Motor neuron (in vitro differentiated cells): ENCODE measurements around the gene CD164L2. TPM values are rescaled to one million over a fixed set of nuclear protein-coding genes. Genes with fewer than 3 reads are reported as not detected.
"Not testable (repeated sequence)": the region's sequence is repeated elsewhere in the genome, so short reads cannot be mapped to it uniquely, and the experiment has no call there.

Experiments used
- ATAC-seq, 8 experiments: fragments of 200-7000 bp; cut with Tn5 transposase; replicated peaks in 6 of 8; 2 replicates each; pipeline ENCODE4 v1.8.0; 2021; ENCODE audit warnings: mild to moderate bottlenecking in 8 of 8, moderate library complexity in 8 of 8
- H3K27ac ChIP-seq, 2 donors: fragments of 250-450 bp; sonication (Bioruptor Pico); 2 replicates each; pipeline ENCODE4 v1.9.0; 2021; ENCODE audit warnings: antibody characterized with exemption in 2 of 2, mild to moderate bottlenecking in 2 of 2, moderate library complexity in 1 of 2
- H3K4me1 ChIP-seq, 2 donors: fragments of 250-450 bp; sonication (Bioruptor Pico); replicated peaks in 1 of 2; 2 replicates each; pipeline ENCODE4 v1.6.1; 2021; ENCODE audit warnings: antibody characterized with exemption in 2 of 2, mild to moderate bottlenecking in 2 of 2, moderate library complexity in 1 of 2
- H3K4me3 ChIP-seq, 5 donors: fragments of 250-450 bp; sonication (Bioruptor Pico); 2 replicates each; pipeline ENCODE4 v1.9.0; 2021; ENCODE audit warnings: antibody characterized with exemption in 5 of 5, mild to moderate bottlenecking in 5 of 5, moderate library complexity in 4 of 5
- WGBS, 10 experiments: fragments of 450-650 bp; shearing (Covaris generic); methylation state at CpG; one replicate each; pipeline ENCODE4 v1.0.0; 2022; 5-methylcytosine and 5-hydroxymethylcytosine counted together
- in situ Hi-C, 9 experiments: fragments of 400-800 bp; cut with MboI; loops; one replicate each; pipeline ENCODE4 v1.15.0; 2021; ENCODE audit warnings: low sequenced_read_pairs in 9 of 9, low pct_unique_long_range_greater_than_20kb in 2 of 9; ENCODE audit not compliant: unreplicated experiment in 9 of 9
- total RNA-seq, 8 experiments: library from RNA; unstranded; fragments of 300-600 nt; gene quantifications; 2 replicates each; pipeline versions ENCODE4 v1.2.3 to v1.2.4, GENCODE V29; 2022

CD164L2 gene
- total RNA-seq, 8 experiments from 2014 or later, result 0.11 to 1.6 (median 0.54) TPM; not detected in 1

GRCh38 chr1:27416387-27417111 is 33.4 kb upstream of the CD164L2 start:
- no peak overlapping the region for H3K4me3 ChIP-seq
- in situ Hi-C loops, result loop anchor here in 1 of 9 experiments (25.0 kb wide), 1 partner anchor 221 kb away; the partner anchor contains the start of gene FGR
- 67 to 100% (median 93%) methylated on average over 1 to 3 of the region's 3 CpGs; no CpG with 5 or more reads in 3 of the 10 experiments for WGBS, 10 experiments
- H3K4me1 ChIP-seq, result peaks cover 16 to 20% of the 10 kb centered on the region in 2 donors
- ATAC-seq, result peak in 4 of 8 experiments; percentile 25 to 73 (median 46)
- no peak overlapping the region for H3K27ac ChIP-seq

- Histone ChIP-seq H3K27ac (no peak overlapping the region), H3K4me1 (peaks cover 16% of the 10 kb centered on the region in 2 donors), H3K4me3 (no peak overlapping the region)
- ATAC-seq, result no peak
- 60 to 100% (median 100%) methylated on average over 1 of the region's 1 CpG; no CpG with 5 or more reads in 4 of the 10 experiments for WGBS, 10 experiments
- in situ Hi-C loops, result loop anchor here in 1 of 9 experiments (25.0 kb wide), 1 partner anchor 223 kb away; the partner anchor contains the start of gene FGR
Measured at GRCh38 chr1:27414091-27414490, 31.0 kb upstream of the CD164L2 start.

GRCh38 chr1:27413004-27413403 is 29.9 kb upstream of the CD164L2 start:
- 86 to 100% (median 100%) methylated on average over 1 to 4 of the region's 4 CpGs; no CpG with 5 or more reads in 3 of the 10 experiments for WGBS, 10 experiments
- H3K4me1 ChIP-seq, result peaks cover 5 to 6% of the 10 kb centered on the region in 2 donors
- H3K27ac ChIP-seq, result no peak overlapping the region
- H3K4me3 ChIP-seq, result no peak overlapping the region
- ATAC-seq, result no peak
- in situ Hi-C loops, result loop anchor here in 1 of 9 experiments (25.0 kb wide), 1 partner anchor 224 kb away; the partner anchor contains the start of gene FGR

- WGBS, 10 experiments, result 83 to 100% (median 96%) methylated on average over 1 to 4 of the region's 4 CpGs; no CpG with 5 or more reads in 3 of the 10 experiments
- no peak overlapping the region for H3K4me3 ChIP-seq
- in situ Hi-C loops, result loop anchor here in 1 of 9 experiments (25.0 kb wide), 1 partner anchor 225 kb away; the partner anchor contains the start of gene FGR
- H3K4me1 ChIP-seq, result peaks cover under 1% of the 10 kb centered on the region in 2 donors
- no peak for ATAC-seq
- H3K27ac ChIP-seq, result no peak overlapping the region
Measured at GRCh38 chr1:27412502-27412901, 29.4 kb upstream of the CD164L2 start.

GRCh38 chr1:27410709-27411108 is 27.6 kb upstream of the CD164L2 start:
- Histone ChIP-seq H3K4me1 (peaks cover 10 to 11% of the 10 kb centered on the region in 2 donors), H3K27ac (no peak overlapping the region), H3K4me3 (no peak overlapping the region)
- in situ Hi-C loops, result loop anchor here in 1 of 9 experiments (25.0 kb wide), 1 partner anchor 227 kb away; the partner anchor contains the start of gene FGR
- ATAC-seq, result no peak
- WGBS, 10 experiments, result 33 to 100% (median 92%) methylated on average over 1 to 2 of the region's 2 CpGs; no CpG with 5 or more reads in 4 of the 10 experiments

- Histone ChIP-seq H3K4me3 (no peak overlapping the region), H3K27ac (no peak overlapping the region), H3K4me1 (peaks cover 20 to 21% of the 10 kb centered on the region in 2 donors)
- in situ Hi-C loops, result loop anchor here in 1 of 9 experiments (25.0 kb wide), 1 partner anchor 228 kb away; the partner anchor contains the start of gene FGR
- ATAC-seq, result no peak
- WGBS, 10 experiments, result 86 to 100% (median 97%) methylated on average over 1 to 5 of the region's 11 CpGs; no CpG with 5 or more reads in 6 of the 10 experiments
Measured at GRCh38 chr1:27409669-27410068, 26.5 kb upstream of the CD164L2 start.

GRCh38 chr1:27408151-27408550 is 25.0 kb upstream of the CD164L2 start:
- in situ Hi-C loops, result loop anchor here in 1 of 9 experiments (25.0 kb wide), 1 partner anchor 229 kb away; the partner anchor contains the start of gene FGR
- H3K4me1 ChIP-seq, result peaks cover 35 to 37% of the 10 kb centered on the region in 2 donors
- no peak for ATAC-seq
- no peak overlapping the region for H3K4me3 ChIP-seq
- H3K27ac ChIP-seq, result no peak overlapping the region
- 60 to 98% (median 96%) methylated on average over 1 to 8 of the region's 9 CpGs; no CpG with 5 or more reads in 5 of the 10 experiments for WGBS, 10 experiments

GRCh38 chr1:27406791-27407190 is 23.7 kb upstream of the CD164L2 start:
- H3K27ac ChIP-seq, result peak overlapping the region; percentile 16 to 85
- H3K4me3 ChIP-seq, ATAC-seq: not testable (repeated sequence)
- in situ Hi-C loops, result loop anchor here in 1 of 9 experiments (25.0 kb wide), 1 partner anchor 231 kb away; the partner anchor contains the start of gene FGR
- H3K4me1 ChIP-seq, result peaks cover 42 to 49% of the 10 kb centered on the region in 2 donors
- WGBS, 10 experiments, result 100% methylated on average over 1 of the region's 2 CpGs; no CpG with 5 or more reads in 9 of the 10 experiments

- peaks cover 42 to 49% of the 10 kb centered on the region in 2 donors for H3K4me1 ChIP-seq
- no peak overlapping the region for H3K4me3 ChIP-seq
- peak overlapping the region; percentile 52 to 85 for H3K27ac ChIP-seq
- in situ Hi-C loops, result loop anchor here in 1 of 9 experiments (25.0 kb wide), 1 partner anchor 231 kb away; the partner anchor contains the start of gene FGR
- 20 to 40% (median 35%) methylated on average over 1 to 4 of the region's 4 CpGs; no CpG with 5 or more reads in 6 of the 10 experiments for WGBS, 10 experiments
- peak in 6 of 8 experiments; percentile 2 to 63 (median 36) for ATAC-seq
Measured at GRCh38 chr1:27406362-27406680, 23.2 kb upstream of the CD164L2 start.

- not testable (repeated sequence) for H3K4me3 ChIP-seq
- in situ Hi-C loops, result loop anchor here in 1 of 9 experiments (25.0 kb wide), 1 partner anchor 232 kb away; the partner anchor contains the start of gene FGR
- 7 to 100% (median 48%) methylated on average over 1 to 8 of the region's 18 CpGs; no CpG with 5 or more reads in 5 of the 10 experiments for WGBS, 10 experiments
- ATAC-seq, result peak in 5 of 8 experiments; percentile 44 to 68 (median 63)
- H3K27ac ChIP-seq, result peak overlapping the region; percentile 52 to 85
- H3K4me1 ChIP-seq, result peaks cover 45 to 49% of the 10 kb centered on the region in 2 donors
Measured at GRCh38 chr1:27405598-27406361, 22.6 kb upstream of the CD164L2 start.

GRCh38 chr1:27405074-27405473 is 21.9 kb upstream of the CD164L2 start:
- 30 to 84% (median 63%) methylated on average over 4 to 11 of the region's 13 CpGs; no CpG with 5 or more reads in 5 of the 10 experiments for WGBS, 10 experiments
- ATAC-seq, result peak in 6 of 8 experiments; percentile 6 to 39 (median 32)
- Histone ChIP-seq H3K4me3 (no peak overlapping the region), H3K27ac (peak overlapping the region; percentile 61 to 85), H3K4me1 (peaks cover 51 to 54% of the 10 kb centered on the region in 2 donors)
- in situ Hi-C loops, result loop anchor here in 1 of 9 experiments (25.0 kb wide), 1 partner anchor 232 kb away; the partner anchor contains the start of gene FGR

GRCh38 chr1:27403931-27404330 is 20.8 kb upstream of the CD164L2 start:
- ATAC-seq, result no peak
- Histone ChIP-seq H3K4me3 (no peak overlapping the region), H3K27ac (peak overlapping the region in 1 of 2 donors; percentile 51), H3K4me1 (peaks cover 62 to 66% of the 10 kb centered on the region in 2 donors)
- in situ Hi-C loops, result loop anchor here in 1 of 9 experiments (25.0 kb wide), 1 partner anchor 233 kb away; the partner anchor contains the start of gene FGR
